CMK (cell line): ENCODE measurements around the gene TECPR1.
A peak's percentile ranks its signal among the peaks of the same experiment; 100 is the strongest.
"Not testable (repeated sequence)": the region's sequence is repeated elsewhere in the genome, so short reads cannot be mapped to it uniquely, and the experiment has no call there.

ENCODE experiments used
- DNase-seq: peaks from one replicate; pipeline ENCODE4 v3.0.0-alpha.2; 2010; ENCODE audit warnings: low read depth

TECPR1 gene

DNA sequence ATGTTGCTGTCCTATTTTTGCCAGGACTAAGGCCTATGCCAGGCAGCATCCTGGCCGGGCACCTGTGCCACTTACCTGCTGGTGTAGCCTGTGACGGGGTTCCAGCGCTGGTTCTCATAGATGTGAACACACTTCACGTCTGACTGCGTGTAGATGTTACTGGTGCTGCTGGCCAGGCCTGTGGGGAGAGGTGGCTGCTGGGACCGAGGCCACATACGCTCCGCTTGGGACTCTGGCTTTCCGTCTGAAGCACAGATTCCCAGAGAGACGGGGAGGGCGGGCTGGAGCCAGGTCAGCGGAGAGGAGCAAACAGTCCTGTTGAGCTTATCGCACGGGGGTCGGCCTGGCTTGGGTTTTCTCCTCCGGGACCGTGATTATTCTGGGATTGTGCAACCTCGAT, 24.1 kb downstream of the TECPR1 start:
- no peak for DNase-seq

DNA sequence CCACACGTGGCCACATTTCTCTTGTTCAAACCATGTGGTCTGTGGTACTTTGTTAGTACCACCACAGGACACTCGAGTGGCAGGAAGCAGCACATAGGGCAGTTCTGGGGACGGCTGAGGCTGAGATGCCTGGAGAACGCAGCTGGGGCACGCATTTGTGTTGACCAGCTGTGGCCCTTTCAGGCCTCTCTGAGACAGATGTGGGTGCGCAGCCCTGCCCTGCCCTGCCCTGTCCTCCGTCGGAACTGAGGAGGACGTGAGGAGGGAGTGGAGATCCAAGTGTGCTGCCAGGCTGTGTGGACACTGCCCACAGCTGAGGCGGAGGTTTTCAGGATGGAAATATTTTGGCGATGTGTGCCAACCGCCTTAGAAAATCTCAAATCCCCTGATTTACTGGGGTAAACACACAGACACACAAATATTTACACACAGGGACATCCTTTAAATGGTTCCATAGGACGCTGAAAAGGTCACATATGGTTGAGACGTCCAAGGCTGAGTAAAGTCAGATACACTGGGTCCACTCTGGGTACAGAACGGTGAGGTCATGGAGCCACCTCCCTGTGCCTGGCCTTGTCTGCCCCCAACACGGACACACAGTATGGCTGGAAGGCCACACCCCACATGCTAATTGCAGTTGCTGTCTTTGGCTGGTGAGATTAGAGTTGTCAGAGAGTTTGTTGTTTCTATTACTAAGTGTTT, 26.0 kb downstream of the TECPR1 start:
- DNase-seq: no peak

DNA sequence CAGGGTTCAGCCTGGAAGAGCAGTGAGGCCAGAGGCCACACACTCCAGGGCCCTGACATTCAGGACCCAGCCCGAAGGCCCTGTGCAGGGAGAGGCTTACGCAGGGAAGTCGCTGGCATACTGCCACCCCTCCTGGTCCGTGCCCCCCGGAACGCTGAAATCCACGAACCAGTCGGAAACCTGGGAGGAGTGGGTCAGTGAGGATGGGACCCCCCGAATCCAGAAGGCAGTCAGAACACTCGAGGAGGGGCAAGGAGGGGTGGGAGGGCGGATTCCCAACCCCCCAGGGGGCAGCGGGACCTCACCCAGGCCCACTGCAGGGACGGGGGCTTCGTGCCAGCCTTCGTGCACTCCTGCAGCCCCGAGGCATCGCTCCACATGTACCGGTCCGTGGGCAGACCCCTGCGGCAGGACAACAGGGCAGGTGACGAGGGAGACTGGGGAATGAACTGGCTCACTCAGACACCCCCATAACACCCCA, 27.3 kb downstream of the TECPR1 start:
- no peak for DNase-seq

DNA sequence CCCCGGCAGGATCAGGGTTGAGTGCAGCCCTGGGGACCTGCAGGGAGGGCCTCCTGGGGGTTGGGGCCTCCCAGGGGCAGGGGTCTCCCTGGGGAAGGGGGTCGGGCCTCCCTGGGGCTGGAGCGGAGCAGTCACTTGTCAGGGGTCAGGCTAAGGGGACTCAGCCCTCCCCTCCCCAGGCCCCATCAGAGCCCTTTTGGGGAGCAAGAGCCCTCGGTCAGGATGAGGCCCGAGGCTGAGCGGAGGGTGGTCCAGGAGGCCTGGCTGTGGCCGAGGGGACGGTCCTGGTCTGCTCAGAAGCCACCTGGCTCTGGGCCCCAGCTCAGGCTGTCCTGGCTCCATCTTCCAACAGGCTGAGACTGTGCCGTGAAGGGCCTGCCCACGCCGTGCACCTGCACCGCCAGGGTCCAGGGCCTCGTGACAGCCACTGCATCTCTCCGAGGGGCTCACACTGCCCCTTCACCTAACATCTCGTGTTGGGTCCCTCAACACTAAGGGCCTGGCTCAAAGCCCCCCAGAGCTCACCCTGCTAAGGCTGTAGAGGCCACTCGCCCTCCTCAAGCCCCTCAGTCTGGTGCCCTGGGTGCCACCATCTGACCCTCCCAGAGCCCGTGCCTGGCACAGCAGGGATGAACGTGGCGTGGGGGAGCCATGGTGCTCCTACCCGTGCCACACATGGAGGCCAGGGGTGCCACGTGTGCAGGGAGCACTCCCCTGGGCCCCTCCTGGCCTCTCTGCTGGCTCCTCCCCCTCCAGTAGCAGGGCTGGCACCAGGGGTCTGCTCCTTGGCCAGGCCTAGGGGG, 27.9 kb downstream of the TECPR1 start:
- DNase-seq: no peak

DNA sequence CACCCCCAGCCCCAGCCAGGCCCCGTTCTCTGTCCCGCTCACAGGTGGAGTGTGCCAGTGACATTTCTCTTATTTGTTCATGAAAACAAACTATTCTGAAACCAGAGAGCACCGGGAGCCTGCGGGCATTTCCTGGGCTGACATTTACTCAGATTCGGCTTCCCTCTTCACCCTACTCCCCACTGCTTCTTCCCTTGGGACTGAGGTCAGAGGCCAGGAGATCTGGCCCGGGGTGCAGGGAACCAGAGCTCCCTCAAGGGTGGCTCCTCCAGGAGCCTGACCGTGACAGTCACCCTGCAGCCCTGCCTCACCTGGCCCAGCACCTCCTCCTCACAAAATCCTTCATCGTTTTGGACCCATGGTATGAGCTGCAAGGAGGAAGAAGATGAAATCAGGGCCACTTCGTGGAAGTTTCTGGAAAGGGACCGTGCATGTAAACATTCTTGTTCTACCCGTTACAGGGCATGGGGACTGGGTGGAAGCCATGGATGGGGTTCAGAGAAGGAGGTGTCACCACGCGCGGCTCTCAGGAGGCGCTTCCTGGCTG, 28.6 kb downstream of the TECPR1 start:
- DNase-seq: no peak

DNA sequence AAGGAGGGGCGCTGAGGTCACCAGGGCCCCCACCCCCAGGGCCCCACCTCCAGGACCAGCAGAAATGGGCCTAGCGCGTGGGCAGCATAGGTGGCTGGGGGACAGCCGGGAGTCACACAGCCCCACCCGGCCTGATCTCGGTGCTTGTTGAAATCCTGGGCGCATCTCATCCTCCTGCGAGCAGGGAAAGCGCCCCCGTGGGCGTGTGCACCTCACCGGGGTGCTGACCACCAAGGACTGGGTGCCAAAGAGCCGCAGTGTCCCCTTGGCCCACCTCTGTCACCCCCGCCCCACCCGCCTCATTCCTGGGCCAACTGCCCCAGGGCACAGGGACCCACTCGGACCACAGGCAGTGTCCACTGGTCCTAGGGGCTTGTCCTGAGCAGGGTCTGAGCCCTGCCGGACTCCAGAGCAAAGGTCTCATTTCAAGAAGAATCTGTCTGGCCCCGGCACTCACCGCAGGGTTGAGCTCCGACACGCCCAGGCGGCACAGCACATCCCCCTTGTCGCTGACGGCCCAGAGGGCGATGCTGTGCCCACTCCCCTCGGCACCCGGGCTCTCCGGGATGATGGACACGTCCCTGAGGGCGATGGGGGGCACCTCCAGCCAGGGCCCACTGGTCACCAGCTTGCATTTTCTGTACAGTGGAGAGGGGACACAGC, 29.4 kb downstream of the TECPR1 start:
- DNase-seq: no peak

DNA sequence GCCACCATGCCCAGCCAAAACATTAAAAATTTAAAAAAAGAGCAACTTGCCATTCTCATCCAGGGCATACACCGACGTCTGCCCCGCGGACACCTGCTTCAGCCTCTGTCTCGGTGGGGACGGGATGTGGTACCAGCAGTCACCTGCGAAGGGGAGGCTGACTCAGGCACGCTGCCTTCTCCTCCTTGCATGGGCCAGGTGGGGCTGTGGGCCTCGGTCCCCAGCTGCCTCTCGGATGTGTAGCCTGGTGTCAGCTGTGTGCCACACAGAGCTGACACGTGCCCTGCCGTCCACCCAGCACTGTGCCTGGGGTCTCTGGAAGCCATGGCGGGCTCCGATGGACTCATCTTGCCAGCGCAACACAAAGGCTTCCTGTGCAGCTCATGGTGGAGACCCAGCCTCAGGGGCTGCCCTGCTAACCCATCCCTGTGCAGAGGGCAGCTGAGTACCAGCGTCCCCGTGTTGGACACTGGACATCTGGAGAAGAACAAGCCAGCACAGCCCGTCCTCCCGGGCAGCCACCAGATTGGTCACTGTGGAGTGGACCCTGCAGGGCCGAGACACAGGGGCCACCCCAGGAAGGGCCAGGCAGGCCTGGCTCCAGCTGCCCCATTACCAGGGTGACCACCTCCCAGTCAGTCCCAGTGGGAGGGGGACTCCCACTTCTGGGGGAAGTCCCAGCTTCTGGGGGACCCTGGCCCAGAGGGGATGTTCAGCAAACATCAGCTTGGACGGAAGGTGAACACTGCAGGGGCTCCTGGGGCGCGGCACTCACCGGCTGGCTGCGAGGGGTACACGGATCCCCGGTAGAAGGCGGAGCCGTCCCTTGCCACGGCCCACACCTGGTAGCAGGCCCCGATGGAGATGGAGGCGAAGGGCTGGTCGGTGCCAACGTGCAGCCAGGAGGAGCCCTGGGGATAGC, 30.2 kb downstream of the TECPR1 start:
- no peak for DNase-seq

DNA sequence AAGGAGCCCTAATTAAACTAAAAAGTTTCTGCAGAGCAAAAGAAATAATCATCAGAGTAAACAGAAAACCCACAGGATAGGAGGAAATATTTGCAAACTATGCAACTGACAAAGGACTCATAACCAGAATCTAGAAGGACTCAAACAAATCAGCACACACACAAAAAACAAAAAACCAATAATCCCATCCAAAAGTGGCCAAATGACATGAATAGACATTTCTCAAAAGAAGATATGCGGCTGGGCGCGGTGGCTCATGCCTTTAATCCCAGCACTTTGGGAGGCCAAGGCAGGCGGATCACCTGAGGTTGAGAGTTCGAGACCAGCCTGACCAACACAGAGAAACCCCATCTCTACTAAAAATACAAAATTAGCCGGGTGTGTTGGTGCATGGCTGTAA, 32.6 kb downstream of the TECPR1 start:
- DNase-seq: not testable (repeated sequence)

DNA sequence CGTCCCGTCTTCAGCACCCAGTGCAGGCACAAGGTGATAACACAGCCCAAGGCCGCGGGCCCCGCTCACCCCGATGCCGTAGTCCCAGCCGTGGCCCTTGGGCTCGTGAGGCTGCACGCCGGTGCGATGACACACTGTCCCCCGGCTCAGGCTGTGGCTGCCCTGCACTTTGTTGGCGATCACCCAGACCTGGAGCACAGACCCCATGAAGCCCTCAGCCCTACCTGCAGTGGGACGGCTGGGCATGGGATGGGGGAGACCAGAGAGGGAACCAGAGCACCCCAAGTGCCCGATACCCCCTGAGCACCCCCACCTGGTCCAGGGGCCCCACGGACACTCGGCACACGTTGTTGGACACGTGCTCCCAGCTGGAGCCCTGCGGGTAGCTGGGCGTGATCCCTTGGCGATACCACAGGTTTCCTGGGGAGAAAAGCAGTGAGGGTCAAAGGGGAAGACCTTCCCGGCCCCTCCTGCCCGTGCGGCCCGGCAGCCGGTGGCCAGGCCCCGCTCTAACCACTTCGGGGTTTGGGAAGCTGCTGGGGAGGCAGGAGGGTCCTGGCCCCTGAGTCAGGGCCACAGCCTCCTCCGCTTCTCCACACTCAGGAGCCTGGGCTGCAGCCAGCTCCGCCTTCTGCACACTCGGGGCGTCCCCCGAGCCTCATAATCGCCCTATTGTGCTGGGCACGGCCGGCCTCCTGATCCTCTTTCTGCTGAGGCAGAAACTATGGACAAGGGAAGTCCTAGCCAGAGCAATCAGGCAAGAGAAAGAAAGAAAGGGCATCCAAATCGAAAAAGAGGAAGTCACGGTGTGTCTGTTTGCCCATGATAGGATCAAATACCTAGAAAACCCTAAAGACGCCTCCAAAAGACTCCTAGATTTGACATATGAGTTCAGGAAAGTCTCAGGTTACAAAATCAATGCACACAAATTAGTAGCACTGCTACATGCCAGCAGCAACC, 34.1 kb downstream of the TECPR1 start:
- peak; percentile 59 for DNase-seq

DNA sequence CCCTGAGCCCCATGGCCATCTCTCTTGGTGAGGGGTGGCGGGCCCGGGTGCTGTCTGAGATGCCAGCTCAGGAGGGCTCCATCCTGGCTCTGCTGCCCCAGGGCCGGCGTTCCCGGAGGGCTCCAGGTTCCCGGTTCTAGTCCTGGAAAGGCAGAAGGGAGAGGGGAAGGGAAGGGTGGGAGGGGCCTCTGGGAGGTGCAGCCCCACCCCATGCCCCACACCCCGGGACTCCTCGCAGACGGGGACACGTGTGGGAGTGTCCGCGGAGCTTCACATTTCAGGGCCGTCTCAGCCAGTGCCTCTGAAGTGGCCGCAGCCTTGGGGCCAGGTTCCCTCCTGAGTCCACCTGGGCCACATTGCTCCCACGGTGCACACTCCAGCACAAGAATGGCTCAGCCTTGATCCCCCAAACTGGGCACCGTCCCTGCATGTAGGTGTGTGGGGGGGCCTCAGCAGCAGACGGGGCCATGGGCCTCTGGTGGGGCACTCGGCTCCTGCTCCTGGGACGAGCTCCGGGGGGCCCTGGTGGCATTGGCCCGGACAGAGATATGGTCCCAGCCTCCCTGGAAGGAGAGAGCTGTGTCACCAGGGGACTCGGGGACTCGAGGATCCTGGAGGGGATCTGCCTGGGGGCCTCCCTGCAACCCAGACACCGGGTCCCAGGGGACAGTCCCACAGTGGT, 35.0 kb downstream of the TECPR1 start:
- no peak for DNase-seq

DNA sequence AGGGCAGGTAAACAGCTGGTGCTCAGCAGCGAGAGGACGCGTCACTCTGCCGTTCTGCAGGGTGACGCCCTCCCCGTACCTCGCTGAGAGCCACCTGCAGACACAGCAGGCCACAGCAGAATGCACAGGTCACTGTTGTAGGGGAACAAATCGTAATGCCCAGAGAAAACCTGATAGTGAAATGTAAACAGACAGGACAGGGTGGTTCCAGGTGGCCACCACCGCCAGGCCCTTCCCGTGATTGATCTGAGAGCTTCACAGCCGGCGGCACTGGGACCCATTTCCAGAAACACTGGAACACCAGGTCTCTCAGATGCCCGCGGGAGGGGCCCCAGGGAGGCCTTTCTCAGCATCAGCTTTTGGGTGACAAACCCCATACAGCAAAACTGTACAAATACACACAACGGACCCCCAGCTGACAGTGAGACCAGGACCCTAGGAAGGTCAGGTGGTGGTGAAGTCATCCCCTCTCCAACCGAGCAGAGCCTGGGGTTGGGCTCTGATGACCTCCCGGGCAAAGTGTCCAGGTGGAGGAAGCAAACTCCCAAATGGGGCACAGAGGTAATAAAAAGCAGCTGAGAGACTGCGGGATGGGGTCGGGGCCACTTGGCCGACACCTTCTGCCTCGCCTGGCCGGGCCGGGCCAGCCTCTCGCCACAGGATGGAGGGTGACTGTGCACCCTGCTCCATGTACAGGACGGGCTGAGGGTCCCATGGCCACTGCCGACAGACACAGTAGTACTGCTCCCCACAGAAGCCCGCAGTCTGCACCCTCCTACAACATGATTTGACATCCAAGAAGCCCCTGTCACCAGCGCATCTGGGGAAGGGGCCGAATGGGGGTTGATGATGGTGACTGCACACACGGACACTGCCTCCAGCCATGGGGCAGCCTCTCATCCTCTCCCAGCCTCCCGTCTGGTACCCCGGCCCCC, 36.2 kb downstream of the TECPR1 start:
- no peak for DNase-seq

DNA sequence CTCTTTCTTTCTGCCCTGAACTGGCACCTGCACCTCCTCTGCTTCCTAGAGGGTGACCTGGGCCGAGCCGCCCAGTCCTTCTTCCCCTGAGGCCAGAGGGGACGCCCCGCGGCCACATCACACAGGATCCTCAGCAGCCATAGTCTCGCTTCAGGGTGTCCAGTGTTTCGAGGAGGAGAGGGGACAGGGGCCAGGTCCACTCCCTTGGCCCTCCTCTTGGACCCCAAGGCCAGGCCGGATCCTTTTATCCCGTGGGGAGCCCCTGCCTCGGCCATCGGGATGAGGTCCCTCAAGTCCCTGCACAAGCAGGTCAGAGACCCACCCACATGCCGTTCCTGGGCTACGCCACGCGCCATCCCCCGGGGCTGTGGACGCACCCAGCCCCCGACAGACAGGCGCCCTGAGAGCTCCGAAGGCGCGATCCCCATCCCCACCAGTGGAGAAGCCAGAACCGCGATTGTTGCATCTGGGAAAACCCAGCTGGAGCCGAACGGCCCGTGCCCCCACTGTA, 37.2 kb downstream of the TECPR1 start:
- DNase-seq: no peak

DNA sequence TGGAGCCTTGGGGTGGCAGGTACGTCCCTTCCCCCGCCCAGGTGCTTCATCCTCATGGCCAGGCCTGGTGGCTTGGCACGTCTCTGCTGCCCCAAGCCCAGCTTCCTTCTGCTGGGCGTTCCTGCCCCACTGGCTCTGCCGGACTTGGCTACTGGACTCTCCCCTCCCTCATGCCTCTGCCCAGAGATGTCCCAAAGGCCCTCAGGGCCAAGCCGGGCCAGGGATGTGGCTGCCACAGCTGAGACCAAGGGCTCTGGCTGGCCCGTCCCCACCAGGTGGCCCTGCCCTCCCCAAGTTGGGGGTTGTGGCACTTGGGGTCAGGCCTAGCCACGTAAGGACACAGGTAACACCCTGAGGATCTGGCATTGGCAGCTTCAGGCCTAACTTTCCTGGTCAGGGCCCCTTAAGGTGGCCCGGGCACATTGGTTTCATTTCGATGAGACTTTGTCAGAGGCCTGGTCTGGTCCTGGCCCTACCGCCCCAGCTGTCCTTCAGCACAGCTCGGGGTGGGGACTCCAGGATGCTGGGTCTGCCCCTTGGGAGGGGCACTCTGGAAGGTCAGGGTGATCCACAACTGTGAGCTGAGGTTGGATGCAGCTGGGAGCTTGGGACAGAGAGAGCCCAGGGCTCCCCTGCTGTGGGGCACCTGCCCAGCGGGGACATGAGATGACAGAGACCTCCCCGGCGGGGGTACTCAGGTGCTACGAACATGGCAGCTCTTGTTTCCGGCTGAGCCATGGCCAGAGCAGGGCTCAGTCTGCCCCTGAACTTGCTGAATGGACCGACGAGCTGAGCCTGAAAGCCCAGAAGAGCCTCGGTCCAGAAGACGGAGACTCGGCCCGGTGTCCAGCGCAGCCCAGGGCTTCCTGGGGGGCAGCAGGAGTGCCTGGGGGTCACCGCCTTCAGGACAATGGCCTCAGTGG, 37.9 kb downstream of the TECPR1 start:
- DNase-seq: no peak

DNA sequence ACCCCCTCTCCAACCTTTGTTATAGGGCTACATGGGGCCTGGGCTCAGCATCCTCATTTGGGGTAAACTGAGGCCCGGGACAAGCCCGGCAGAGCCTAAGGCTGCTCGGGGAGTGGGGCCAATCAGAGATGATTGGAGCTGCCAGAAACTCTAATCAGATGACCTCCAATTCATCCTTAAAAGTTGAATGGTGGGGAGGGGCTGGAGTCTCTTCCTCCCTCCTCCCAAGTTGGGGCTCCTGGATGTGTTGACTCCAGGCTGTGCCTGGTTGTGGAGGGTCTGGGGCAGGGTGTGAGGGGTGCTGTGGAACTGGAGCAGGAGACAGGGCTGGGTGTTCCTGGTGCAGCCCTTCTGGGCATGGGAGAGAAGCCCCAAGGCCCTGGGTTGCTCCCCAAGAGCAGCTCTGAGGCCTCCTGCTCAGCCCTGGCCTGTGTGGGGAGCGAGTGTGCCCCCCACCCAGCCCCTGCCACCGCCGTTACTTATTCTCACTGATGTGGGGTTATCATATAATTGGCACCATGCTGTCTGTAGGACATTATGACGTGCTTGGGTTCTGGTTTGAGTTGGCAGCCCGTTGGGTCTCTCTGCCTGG, 38.6 kb downstream of the TECPR1 start:
- no peak for DNase-seq

DNA sequence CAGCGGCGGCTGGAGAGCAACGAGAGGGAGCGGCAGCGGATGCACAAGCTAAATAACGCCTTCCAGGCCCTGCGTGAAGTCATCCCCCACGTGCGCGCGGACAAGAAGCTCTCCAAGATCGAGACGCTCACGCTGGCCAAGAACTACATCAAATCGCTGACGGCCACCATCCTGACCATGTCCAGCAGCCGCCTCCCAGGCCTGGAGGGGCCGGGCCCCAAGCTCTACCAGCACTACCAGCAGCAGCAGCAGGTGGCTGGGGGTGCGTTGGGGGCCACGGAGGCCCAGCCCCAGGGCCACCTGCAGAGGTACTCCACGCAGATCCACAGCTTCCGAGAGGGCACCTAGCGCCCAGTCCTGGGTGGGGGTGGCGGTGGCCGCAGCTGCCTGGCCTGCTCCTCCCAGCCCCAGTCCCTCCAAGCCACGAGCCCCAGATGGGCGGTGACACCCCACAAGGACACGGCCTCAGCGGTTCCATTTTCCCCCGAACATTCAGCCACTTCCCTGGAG, 39.4 kb downstream of the TECPR1 start:
- no peak for DNase-seq

DNA sequence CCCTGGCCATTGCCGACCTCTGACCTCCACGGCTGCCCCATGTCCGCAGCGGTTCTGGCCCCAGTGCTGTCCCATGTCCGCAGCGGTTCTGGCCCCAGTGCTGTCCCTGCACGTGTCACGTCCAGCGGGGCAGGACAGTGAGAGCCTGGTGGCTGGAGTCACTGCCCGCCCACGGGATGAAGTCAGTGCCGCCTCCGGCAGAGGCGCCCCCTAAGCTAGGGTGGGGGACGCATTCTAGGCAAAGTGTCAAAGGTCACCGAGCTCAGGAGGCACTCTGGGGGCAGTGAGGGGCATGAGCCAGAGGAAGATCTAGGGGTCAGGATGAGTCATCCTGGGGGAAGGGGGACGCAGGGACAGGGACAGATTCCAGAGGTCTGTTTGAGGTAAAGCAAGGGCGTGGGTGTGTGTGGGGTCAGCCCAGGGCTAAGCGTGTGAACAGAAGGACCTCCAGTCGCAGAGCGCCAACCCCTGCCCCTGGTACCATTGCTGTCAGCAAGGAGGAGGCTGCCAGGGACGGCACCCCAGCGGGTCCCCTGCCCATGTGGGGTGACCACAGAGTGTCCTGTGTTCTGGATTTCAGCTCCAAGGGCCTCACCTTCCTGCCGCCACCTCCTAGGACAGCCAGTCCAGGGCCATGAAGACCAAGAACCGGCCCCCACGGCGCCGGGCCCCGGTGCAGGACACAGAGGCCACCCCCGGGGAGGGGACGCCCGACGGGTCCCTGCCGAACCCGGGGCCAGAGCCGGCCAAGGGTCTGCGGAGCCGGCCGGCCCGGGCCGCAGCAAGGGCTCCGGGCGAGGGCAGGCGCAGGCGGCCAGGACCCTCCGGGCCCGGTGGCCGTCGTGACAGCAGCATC, 40.1 kb downstream of the TECPR1 start:
- DNase-seq: no peak
